Kidney tubule cell (primary cell): Measurements from ENCODE around the gene DNAH5.

Source experiments
- DNase-seq: peaks from one replicate; pipeline ENCODE4 v3.0.0-alpha.2; 2018; ENCODE audit warnings: low spot score

DNAH5 gene

DNA sequence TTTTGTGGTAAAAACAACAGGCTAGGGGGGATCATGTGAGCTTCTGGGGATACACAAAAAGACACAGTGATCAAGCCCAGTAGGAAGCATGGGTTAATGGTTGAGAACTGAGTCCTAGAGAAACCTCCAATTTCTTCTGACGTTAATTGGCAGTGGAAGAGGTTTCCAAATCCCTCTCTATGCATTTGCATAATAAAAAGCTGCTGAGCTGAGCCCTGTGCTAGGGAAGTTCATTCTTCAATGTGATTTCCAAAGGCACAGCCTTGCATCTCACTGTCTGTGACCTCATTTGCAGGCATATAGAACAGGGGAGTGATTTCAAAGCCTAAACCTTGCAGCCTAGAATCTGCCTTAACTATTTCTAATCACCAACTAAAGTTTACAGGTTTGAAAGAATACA is 812 bp downstream of the DNAH5 start:
- no peak for DNase-seq

DNA sequence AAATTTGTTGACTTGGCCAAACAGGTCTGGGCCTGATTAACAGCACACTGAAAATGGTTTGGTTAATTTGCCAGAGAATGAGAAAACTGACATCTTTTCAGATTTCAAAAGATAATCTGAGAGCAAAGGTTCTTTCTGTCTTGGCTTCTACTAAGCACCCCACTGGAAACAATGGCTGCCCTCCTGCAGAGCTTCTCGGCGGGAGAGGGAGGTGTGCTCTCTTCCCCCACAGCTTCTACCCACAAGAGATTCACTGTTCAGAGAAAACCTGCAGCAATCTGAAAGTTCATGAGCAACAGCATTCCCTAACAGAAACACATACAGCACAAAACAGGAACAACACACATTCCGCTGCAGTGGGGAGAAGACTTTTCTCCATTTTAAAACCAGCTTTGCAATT is 3.0 kb downstream of the DNAH5 start:
- DNase-seq = no peak

DNA sequence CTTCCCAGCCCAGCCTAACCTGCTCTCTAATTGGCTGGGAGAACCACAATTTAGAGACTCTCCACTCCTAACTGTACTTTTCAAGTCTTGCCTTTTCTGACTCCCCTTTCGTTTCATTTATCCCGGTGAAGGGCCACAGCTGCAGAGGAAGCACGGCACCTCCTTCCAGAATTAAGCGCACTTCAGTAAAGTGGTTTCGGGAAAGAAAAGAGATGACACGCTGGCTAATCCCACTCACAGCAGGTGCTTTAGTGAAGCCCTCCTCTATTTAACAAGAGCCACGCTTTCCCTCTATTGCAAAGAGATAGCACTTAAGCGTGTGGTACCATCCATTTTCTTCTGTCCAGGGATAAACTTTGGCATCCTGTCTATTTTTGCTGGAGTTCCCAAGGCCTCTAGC is 4.8 kb downstream of the DNAH5 start:
- DNase-seq = no peak

DNA sequence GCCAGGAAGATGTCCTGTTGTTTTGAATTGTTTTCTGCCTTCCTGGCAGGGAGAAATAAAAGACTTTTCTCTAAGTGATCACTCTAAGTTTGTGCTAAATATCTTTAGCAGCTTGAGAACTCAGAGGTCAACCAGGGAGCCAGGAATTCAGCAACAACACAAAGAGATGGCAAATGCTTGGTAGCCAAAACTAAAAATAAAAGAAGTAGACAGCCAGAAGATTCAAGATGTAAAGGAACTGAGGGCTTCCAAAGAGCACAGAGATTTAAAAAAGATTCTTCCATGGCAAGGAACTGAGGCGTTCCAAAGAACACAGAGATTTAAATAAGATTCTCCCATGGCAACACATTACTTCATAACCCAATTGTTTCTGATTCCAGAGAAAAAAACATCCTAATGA is 9.6 kb downstream of the DNAH5 start:
- no peak for DNase-seq

DNA sequence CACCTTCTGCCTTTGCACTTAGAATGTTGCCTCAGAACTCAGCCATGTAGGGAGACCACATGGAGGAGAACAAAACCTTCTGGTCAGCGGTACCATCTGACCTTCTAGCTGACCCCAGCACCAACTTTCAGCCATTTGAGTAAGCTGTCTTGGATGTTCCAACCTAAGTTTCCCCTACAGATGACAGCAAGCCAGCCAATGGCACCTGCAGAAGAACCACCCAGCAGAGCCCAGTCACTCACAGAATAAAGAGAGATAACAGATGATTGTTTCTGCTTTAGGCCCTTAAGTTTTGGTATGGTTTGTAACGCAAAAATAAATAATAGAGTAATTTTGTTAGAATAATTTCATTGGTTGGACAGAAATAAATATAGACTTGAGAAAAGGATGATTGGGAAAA is 10.4 kb downstream of the DNAH5 start:
- no peak for DNase-seq

DNA sequence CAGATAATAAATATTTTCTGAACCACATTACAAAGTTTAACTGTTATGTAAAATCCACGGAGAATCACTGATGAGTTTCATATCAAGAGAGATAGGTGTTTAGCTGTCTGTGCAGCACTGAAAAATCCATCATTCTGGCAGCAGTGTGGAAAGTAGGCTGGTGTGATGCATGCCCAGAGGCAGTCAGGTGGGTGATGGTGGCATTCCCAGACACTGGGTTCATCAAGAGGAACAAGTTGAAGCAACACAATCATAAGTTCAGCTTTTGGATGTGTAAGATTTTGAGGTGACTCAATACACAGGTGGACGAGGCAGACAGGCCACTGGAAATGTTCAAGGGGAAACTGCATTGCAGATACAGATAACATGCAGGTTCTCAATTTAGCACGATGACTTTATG is 11.9 kb downstream of the DNAH5 start:
- DNase-seq = peak; percentile 91

DNA sequence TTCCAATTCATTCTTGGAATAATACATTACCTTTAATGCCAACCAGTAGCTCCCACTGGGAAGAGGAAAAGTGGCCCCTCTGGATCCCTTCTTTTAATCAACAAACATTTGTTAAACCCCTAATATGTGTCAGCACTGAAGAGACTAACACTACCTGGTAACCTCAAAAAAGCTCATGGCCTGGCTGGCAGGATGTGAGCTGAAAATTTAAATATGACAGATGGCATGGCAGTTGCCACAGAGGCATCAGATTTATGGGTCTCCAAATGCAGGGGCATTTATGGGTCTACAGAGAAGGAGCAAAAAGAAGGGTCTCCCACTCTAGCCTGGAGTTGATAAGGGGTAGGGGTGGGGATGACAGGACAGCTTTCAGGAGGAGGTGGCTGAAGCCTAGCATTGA is 12.5 kb downstream of the DNAH5 start:
- no peak for DNase-seq

DNA sequence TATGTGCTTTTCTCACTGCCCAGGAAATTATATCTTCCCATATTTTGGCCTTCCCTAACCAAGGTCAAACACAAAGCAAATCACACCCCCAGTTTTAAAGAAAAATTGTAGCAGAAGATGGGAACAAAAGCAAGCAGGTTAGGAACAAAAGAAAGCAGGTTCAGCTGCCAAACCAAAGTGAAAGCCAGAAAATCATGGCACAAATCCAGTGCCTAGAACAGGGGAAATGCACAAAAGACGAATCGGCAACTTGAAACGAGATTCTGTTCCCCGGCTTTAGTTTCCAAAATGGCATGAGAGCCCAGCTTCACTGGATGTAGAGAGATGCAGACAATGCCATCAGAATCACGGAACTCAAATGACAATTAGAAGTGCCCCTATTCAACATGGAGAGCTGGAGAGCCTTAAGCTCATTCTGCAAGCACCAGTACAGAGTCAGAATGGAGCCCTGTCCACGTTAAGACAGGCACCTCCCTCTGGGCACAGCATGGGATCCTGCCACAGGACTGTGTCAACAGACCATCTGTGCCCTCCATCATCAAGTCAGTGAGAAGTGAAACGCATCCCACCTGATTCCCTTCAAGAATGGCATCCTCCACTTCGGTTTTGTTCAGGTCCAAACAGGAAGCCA is 13.8 kb downstream of the DNAH5 start:
- no peak for DNase-seq

DNA sequence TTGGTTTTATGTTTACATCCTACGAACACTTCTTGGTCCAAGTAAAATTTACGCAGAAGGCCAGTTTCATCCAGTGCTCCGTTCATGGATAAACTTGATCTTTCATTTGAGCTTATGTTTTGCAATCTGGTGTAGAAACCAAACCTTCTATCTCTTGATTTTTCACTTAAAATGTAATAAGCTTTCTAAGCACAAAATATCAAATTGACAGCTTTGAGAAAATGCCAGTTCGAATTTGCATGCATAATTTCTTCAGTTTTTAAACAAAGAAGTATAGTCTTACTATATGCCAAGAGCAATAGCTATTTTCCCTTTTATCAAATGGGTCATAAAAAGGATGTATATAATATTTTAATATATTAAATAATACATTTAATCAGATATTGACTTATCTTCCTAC is 17.8 kb downstream of the DNAH5 start:
- no peak for DNase-seq

DNA sequence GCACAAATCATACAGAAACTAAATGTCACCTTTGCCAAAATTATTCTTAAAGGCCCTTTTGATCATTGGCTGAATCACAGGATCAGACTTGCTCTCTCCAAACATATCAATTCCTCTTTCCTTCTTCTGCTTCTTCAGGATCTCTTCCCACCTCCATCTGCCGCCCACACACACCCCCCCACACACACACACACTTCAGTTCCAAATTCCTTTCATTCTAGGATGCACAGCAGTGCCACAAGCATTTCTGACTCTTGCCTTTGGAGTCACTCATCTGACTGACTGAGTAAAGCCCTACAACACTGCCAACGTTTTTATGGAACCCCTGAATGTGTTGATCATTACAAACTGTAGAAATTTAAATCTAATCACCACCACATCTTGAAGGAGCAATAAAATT is 22.9 kb downstream of the DNAH5 start:
- peak; percentile 81 for DNase-seq

DNA sequence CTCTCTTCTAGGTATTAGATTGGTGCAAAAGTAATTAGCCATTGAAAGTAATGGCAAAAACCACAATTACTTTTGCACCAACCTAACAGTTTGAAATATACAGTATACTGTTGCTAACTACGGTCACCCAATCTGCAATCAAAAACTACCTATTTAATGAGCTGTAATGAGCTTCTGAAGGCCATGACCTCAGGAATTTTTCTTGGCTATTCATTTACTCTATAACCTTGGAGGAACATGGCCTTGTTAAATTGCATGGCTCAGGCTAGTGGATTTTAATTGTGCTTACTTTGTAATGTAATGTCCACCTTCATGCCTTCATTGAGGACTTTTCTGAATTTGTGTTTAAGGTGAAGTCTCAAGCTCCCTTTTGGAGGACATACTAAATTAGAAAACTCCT is 24.7 kb downstream of the DNAH5 start:
- no peak for DNase-seq

DNA sequence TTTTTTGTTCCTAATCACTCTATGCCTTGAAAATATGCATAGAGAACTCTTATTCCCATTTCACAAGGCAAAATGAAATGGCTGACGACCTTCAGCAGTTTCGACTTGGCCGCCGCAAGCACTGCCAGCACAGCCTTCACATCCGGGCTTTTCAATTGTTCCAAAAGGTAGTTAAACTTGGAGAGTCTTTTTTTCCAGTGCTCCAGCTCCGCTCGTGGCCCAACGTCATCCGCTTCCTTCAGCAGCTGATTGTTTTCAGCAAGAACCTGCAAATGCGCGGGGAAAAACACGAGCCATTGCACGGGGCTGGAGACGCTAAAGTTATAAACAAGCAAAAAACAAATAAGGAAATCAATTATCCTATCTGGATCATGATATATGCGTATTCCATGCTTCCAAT is 25.4 kb downstream of the DNAH5 start:
- no peak for DNase-seq

DNA sequence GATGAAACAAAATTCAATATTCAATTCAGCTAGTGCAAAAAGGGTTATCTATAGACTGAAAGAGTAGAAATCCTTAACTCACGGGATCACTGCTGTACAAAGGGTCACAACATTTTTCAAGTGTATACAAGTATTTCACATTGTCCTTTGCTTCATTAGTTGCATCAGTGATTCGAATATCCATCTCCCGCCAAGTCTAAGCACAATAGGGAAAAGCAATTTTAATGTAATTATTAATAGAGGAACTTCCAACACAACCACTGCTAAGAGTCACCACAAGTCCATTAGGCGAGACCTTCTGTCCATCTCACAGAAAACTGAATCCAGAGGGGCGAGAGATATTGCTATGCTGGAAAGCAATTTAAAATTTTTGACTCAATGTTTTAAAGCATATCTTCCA is 27.4 kb downstream of the DNAH5 start:
- DNase-seq = peak; percentile 44

DNA sequence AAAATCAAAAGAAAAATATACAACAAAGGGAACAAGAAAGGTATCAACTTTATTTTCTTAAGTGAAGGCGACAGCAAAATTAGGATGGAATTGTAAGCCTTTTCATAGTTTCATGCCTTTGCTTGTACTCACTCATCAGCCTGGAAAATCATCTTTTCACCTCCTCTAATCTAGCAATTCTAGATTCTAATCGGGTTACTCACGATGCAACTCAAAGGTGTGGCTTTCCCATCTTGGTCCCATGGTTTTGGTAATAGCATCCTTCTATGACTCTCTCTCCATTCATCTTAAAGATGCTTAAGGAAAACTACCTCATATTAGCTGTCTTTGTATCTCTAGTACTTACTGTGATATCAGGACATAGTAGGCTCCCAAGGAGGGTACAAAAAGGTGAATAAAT is 30.5 kb downstream of the DNAH5 start:
- DNase-seq = peak; percentile 48

DNA sequence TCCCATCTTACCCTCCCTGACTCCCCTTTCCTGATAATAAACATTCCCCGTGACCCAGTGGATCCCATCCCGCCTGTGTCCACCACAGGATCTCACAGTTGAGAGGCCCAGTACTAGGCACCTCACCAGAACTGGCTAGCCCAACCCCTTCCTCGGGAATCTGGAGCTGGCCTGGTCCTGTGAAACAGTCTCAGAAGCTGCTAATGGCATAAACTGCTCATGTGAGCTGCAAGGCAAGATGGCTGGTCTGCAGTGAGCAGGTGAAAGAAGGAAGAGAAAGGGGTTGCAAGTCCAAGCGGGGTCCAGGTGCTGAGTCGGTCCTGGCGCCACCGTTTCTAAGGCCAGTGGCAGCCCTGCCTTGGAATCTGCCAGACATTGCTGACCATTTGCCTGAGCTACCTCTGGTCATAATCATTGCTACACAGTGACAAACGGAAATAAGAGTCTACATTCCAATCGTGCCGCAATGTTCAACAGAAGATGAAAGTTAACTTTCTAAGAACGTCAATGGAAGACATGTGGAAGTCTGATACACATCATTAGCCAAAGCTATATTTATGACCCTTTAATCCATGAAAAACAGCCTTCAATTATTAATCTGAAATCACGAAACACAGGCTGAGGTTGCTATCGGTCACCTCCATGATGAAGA is 33.7 kb downstream of the DNAH5 start:
- DNase-seq = peak; percentile 95

DNA sequence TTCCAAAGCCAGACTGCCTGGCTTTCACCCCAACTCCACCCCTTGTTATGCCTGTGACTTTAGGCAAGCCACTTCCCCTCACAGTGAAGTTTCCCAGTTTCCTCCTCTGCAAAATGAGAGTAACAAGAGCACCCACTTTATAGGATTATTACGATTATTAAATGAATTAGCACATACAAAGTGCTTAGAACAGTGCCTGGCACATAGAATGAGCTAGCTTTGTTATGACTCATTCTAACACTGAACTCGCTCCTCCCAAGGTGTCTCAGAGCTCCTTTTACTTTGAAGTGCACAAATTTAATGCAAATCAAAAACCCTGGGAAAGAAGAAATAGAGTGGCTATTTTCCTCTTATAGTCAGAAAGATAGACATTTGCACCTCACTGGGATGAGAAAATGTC is 34.3 kb downstream of the DNAH5 start:
- peak; percentile 46 for DNase-seq

DNA sequence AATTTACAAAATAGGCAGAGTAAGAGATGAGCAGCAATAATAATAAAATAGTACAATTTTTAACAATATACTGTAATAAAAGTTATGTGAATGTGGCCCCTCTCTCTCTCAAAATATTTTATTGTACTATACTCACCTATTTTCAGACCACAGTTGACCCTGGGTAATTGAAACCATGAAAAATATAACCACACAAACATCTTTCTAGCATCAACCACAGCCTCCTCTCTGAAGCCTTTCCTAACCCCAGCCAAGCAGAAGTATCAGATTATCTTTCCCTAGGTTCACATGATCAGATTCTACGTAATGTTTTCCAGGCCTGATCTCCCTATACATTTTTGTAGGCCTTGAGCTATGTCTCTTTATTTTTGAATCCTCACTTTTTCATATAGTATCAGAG is 35.2 kb downstream of the DNAH5 start:
- DNase-seq = no peak

DNA sequence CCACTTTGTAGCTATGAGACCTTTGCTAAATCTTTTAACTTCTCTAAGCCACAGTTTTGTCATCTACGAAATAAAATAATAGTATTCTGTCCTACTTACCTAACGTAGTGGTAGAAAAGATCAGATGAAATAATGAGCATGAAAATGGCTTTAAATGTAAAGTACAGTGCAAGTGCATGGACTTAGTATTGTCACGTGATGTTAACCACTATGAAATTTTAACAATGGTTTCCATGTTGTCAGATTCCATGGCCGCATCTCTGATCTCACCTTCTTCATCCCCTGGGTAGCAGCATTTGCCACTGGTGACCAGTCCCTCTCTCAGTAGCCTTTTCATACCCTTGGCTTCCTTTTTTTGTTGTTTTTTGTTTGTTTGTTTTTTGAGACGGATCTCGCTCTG is 45.9 kb downstream of the DNAH5 start:
- no peak for DNase-seq

DNA sequence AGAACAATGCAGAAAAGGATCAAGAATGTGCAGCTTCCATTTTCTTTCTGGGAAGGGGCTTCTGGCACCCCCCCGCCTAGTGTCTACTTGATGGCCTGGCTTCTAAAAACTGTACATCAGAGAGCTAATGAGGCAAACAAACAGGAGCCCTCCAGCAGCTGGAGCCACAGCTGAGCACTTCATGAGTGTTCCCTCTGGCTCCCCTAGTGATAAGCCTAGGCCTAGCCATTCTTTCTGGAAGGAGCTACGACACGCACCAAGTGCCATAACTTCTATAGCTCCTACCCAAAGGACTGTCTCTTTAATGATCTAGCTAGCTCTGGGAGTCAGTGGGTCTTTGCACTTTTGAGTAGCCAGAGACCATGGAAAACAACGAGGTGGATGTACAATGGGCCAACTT is 66.1 kb downstream of the DNAH5 start:
- DNase-seq = no peak

DNA sequence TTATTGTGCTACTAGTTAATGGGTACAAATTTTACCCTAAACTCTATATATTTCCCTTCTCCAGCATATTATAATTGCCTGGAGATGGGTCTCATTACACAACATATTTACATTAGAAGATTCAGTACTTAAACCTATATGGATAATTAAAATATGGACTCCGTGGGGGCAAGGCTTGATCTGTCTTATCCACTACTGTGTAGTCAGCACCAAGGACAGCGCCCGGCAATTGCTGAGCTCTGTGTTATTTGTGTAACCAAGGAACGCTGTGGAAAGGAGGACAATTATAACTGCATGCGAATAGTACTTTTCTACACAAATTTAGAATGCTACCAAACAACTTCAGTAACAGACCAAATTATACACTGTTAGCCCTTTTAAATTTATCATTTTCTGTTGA is 77.7 kb downstream of the DNAH5 start:
- DNase-seq = peak; percentile 46

DNA sequence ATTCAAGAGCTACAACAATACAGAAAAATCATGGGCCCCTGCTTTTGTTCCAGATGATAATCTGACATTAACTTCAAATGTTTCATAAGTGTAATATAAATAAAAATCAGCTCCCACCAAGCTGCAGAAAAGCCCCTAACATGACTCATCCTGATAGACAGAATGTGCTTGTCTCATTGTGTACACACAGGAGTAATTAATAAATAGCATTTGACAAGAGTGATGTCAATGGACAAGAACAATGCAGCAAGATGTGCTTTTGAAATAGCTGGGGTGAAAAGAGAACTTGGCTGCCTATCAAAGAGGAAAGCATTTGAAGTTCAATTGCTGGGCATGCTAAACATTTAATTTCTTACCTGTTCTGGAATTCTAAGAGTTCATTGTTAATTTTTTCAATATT is 79.2 kb downstream of the DNAH5 start:
- peak; percentile 40 for DNase-seq

DNA sequence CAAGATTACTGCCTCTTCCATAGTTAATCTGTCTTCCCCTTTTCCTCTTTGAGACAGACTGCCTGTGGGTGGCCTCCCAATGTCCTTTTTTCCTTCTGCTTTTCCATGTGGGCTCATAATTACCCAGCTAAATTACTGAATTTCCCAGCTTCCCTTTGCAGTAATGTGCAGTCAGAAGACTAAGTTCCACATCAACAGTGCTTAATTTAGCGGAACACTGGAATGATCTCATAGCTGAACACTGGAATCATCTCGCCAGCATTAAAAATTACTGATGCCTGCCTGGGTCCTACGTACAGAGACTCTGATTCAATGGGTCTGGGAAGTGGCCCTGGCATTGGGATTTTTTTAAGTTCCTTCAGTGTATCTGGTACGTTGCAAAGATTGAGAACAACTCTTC is 84.3 kb downstream of the DNAH5 start:
- peak; percentile 88 for DNase-seq

DNA sequence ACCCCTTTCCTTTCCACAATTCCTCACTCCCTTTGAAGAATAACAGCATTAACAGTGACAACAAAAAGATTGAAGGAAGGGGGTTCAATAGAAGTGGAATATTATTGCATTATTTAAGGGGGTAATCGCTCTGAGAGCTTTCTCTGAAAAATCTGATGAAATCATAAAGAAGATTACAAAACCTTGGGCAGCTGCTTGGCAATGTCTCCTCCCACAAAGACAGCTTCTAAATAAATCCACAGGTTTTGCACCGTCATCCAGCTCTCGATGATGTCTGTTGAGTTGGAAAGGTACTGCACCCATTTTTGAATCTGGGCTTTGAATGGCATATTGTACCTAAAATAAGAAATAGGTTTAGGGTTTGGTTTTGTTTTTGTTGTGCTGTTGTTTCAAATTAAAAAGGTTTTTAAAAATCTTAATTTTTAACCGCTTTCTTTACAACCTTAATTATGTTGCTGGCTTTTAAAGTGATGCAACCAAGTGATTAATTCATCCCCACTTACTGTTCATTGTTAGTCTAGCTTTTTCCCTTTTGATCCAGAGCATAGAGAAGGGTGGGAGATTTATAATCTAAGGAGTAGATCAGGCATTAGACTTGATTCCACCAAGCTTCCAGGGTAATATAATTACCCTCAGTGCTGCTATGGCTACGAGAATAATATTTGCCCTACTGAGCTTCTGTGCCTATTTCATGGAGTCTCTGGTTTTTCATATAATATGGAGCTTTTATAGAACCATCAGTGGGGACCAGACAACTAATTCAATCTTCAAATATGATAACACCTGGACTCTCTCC is 85.0 kb downstream of the DNAH5 start:
- no peak for DNase-seq
